ENCODE results near the gene FADS6. TPM values are rescaled to one million over a fixed set of nuclear protein-coding genes. Genes with fewer than 3 reads are reported as not detected.

Gene FADS6
- polyA plus RNA-seq, 1 donor from 2014 or later: not detected

- Histone ChIP-seq H3K4me3 (ENCODE audit: low read length) (peak overlapping the region; percentile 54), H3K9ac (ENCODE audit: low read length) (no peak overlapping the region), H3K4me2 (ENCODE audit: low read length) (no peak overlapping the region), H3K79me2 (replicated peaks; ENCODE audit: insufficient read depth, low read length) (no peaks in the 10 kb centered on the region), H3K9me3 (ENCODE audit: low read length) (no peaks in the 10 kb centered on the region), H2AFZ (ENCODE audit: low read depth, low read length) (no peak overlapping the region), H4K20me1 (ENCODE audit: insufficient read depth) (no peaks in the 10 kb centered on the region), H3K36me3 (ENCODE audit: insufficient read depth, low read length) (no peaks in the 10 kb centered on the region), H3F3A (ENCODE audit: insufficient read depth, low read length, poor library complexity, severe bottlenecking) (no peaks in the 10 kb centered on the region), H3K9me2 (ENCODE audit: insufficient read depth, low read length) (no peaks in the 10 kb centered on the region), H3K27ac (ENCODE audit: low read length) (no peak overlapping the region), H3K27me3 (ENCODE audit: insufficient read depth, low read depth, low read length) (peaks cover 71% of the 10 kb centered on the region)
- TF ChIP-seq POLR2AphosphoS5 (IDR thresholded peaks at IDR 0.05) (no peak), RAD21 (conservative IDR thresholded peaks at IDR 0.05) (no peak), SMC3 (conservative IDR thresholded peaks at IDR 0.05; ENCODE audit: poor library complexity) (no peak), CTCF (IDR thresholded peaks at IDR 0.05; ENCODE audit: poor library complexity, severe bottlenecking) (no peak), MXI1 (conservative IDR thresholded peaks at IDR 0.05; ENCODE audit: poor library complexity, severe bottlenecking) (no peak), EZH2 (IDR thresholded peaks at IDR 0.05; ENCODE audit: borderline replicate concordance, insufficient read depth, low read length, poor library complexity, severe bottlenecking) (no peak), EP300 (conservative IDR thresholded peaks at IDR 0.05; ENCODE audit: poor library complexity, severe bottlenecking) (no peak), REST (IDR thresholded peaks at IDR 0.05; ENCODE audit: borderline replicate concordance) (no peak), TAF1 (IDR thresholded peaks at IDR 0.05; ENCODE audit: low read depth) (no peak)
These were observed 41.0 kb downstream of the FADS6 start for GRCh38 chr17:74852237-74853047.

- H3K4me2 ChIP-seq (ENCODE audit: low read length): no peak overlapping the region
- no peaks in the 10 kb centered on the region for H3K79me2 ChIP-seq (replicated peaks; ENCODE audit: insufficient read depth, low read length)
- H3K27me3 ChIP-seq (ENCODE audit: insufficient read depth, low read depth, low read length): peaks cover 63% of the 10 kb centered on the region
- no peak overlapping the region for H3K9ac ChIP-seq (ENCODE audit: low read length)
- no peak overlapping the region for H3K27ac ChIP-seq (ENCODE audit: low read length)
- no peaks in the 10 kb centered on the region for H3K9me3 ChIP-seq (ENCODE audit: low read length)
- TF ChIP-seq EZH2 (IDR thresholded peaks at IDR 0.05; ENCODE audit: borderline replicate concordance, insufficient read depth, low read length, poor library complexity, severe bottlenecking) (no peak), RAD21 (conservative IDR thresholded peaks at IDR 0.05) (no peak), REST (IDR thresholded peaks at IDR 0.05; ENCODE audit: borderline replicate concordance) (no peak), EP300 (conservative IDR thresholded peaks at IDR 0.05; ENCODE audit: poor library complexity, severe bottlenecking) (no peak)
- no peaks in the 10 kb centered on the region for H3F3A ChIP-seq (ENCODE audit: insufficient read depth, low read length, poor library complexity, severe bottlenecking)
- H2AFZ ChIP-seq (ENCODE audit: low read depth, low read length): no peak overlapping the region
- no peaks in the 10 kb centered on the region for H3K36me3 ChIP-seq (ENCODE audit: insufficient read depth, low read length)
- H3K4me3 ChIP-seq (ENCODE audit: low read length): no peak overlapping the region
- H3K9me2 ChIP-seq (ENCODE audit: insufficient read depth, low read length): no peaks in the 10 kb centered on the region
- no peaks in the 10 kb centered on the region for H4K20me1 ChIP-seq (ENCODE audit: insufficient read depth)
These were observed 41.7 kb downstream of the FADS6 start for GRCh38 chr17:74851612-74852236.
